Effector CD8-positive, alpha-beta T cell (primary cell): ENCODE measurements around the gene XG.
"Not testable (repeated sequence)": the region's sequence is repeated elsewhere in the genome, so short reads cannot be mapped to it uniquely, and the experiment has no call there.

ENCODE experiments used
- DNase-seq: peaks from one replicate; lab custom pipeline; 2025; lab: John Stamatoyannopoulos, UW

XG gene

DNA sequence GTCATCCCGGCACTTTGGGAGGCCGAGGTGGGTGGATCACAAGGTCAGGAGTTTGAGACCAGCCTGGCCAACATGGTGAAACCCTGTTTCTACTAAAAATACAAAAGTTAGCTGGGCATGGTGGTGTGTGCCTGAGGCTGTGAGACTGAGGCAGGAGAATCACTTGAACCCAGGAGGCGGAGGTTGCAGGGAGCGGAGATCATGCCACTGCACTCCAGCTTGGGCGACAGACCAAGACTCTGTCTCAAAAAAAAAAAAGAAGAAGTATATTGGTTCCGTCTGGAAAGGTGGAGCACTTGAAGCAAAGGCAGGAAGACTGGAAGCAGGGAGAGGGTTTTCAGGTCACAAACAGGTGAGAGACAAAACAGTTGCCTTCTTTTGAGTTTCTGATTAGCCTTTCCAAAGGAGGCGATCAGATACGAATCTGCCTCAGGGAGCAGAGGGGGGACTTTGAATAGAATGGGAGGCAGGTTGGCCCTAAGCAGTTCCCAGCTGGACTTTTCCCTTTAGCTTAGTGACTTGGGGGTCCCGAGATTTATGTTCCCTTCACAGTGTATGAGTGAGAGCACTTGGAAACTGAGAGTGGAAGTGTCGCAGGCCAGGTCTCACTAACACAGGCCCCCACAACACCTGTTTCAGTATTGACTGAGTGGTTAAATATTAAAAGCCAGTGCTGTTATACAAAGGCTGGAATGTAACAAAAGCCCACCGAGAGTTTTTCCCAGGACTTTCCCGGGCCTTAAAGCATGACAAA is 28.8 kb downstream of the XG start:
- DNase-seq = not testable (repeated sequence)

DNA sequence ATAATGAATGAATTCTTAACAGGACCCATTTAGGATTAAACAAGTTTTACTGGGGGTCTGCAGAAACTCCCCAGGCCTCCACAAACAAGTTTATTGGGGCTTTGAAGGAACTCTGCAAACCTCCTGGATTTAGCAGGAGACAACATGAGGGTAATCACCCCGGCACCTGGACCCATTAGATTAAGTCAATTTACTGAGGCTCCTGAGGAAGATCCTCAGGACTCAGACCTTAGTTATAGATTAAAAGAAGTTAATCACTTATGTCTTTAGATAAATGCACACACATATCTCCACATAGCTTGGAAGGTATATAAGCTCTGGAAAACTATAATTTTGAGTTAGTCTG is 29.4 kb downstream of the XG start:
- no peak for DNase-seq

DNA sequence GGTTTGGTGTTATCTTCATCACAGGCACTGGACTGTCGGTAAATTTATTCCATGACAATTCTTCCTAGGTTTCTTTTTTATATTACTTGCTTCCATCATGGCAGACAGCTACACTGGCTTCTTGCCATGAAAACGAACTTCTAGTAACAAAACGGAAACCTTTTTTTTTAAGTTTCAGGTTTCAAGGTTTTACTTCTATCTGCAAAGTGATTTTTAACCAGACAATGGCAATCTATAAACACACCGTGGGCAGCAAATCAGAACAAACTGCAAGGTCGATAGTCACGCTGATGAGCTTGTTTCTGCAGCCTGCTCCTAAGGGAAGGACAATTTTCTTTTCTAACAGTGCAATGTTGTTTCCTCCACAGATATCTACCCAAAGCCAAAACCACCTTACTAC is 29.9 kb downstream of the XG start:
- DNase-seq = no peak

DNA sequence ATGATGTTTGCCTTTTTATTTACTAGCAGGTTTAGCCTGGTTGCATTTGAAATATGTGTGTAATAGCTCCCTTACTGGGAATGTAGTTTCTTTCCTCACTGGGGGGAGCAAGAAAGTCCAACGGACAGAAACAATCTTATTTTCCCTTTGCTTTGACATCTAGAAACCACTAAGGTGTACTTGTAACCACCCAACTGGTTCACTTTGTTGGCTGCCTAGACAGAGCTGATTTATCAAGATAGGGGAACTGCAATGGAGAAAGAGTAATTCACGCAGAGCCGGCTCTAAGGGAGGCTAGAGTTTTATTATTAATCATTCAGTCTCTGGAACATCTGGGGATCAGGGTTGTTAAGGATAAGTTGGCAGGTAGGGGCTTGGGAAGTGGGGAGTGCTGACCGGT is 30.3 kb downstream of the XG start:
- no peak for DNase-seq

DNA sequence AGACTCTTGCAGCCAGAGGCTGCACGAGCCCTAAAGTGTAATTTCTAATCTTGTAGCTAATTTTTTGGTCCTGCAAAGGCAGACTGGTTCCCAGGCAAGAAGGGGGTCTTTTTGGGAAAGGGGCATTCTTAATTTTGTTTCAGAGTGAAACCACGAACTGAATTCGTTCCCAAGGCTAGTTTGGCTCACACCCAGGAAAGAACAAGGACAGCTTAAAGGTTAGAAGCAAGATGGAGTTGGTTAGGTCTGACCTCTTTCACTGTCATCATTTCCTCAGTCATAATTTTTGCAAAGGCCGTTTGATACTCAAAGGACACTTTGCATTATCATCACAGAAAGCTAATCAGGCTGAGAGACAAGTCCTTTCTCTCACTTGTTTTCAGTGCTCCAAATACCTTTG is 30.9 kb downstream of the XG start:
- DNase-seq = no peak

DNA sequence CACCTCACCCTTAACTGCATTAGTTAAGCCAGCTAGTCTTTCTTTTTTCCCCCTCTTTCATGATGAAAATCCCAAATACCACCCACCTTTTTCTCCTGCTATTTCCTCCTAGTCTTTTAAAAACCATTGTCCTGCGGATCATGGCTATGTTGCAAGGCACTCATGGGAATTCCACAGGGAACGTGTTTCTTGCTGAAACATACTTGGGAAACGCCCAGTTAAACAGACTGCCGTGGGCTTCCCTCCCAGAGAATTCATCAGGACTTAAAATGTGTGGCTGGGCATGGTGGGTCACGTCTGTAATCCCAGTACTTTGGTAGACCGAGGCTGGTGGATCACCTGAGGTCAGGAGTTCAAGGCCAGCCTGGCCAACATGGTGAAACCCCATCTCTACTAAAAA is 32.2 kb downstream of the XG start:
- DNase-seq = no peak

DNA sequence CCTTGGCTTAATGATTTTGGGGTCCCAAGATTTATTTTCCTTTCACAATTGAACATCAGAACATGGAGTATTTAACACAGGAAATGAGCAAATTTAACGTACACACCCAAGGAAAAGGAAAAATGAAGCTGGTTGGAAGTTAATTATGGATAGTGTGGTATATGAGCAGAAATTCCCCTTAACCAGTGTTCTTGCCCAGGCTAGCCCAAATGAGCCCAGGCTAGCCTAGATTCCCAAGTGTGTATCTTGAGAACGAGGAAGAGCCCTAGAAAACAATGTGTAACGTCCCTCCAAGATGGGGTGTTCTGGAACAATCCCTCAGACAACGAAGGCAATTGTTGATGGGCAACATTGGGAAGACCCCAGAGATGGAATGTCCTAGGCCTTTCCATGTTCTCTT is 33.7 kb downstream of the XG start:
- no peak for DNase-seq

DNA sequence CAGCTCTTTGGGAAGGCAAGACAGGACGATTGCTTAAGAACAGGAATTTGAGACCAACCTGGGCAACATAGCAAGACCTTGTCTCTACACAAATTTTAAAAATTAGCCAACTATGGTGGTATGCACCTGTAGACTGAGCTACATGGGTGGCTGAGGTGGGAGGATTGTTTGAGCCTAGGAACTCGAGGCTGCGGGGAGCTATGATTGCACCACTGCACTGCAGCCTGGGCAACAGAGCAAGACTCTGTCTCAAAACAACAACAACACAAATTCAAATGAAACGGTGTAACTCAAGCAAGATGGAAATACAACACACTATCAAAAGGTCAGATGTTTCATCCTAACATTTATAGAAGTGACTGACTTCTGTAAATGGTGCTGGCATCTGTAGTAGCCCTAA is 37.1 kb downstream of the XG start:
- no peak for DNase-seq

DNA sequence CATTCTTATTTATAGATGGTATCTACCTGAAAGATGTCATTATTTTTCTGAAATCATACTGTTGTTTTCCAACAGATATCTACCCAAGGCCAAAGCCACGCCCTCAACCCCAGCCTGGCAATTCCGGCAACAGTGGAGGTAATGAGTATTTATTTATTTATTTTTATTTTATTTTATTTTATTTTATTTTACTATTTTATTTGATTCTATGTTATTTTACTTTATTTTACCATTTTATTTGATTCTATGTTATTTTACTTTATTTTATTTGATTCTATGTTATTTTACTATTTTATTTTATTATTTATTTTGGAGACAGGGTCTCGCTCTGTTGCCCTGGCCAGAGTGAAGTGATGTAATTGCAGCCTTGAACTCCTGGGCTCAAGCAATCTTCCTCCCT is 37.7 kb downstream of the XG start:
- DNase-seq = no peak

DNA sequence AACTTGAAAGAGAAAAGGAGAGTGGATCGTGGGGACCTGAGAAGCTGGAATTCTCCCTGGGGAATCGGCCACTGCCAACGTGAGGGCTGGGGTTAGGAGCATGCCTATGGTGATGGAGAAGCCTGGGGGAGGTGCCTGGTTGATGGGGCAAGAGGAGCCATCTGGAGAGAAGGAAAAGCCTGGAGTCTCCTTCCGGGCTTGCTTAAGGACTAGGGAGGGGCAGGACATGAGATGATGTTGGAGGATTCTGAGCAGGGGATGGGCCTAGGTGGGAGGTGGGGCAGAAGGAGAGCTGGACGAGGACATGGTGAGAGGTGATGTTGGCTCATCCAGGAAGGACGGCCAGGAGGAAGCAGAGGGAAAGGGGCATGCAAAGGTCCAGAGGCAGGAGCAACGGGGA is 41.9 kb downstream of the XG start:
- no peak for DNase-seq

DNA sequence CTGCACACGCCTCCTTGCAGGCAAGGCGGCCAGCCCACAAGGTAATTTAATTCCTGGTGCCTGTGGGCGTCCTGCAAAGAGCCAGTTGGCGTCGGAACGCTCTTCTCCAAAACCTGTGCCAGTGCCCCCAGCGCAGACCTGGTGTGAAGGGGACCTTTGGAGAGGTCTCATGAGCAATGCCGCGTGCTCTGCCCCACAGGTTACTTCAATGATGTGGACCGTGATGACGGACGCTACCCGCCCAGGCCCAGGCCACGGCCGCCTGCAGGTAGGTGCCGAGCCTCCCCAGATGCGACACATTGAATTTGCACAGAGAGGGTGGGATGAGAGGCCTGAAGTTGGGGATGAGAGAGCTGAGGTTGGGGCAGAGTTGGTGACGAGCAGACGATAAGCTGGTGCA is 42.5 kb downstream of the XG start:
- no peak for DNase-seq

DNA sequence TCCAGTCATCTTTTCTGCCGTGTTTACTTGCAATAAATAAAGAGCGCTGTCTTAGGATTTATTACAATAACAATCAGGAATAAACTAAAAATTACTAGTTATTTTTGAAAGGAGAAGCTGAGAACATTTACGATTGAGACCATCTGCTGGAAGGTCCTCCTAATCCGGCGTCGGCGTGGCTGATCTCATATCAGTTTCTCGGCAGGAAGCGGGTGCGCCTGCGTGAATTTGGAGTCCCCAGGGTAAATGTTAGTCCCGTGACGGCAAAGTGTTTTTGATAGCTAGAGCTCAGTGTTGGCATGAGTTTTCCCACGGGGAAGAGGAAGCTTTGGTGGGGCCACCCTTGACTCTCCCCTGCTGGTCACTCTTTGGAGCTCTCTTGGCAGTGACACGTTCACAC is 45.0 kb downstream of the XG start:
- not testable (repeated sequence) for DNase-seq

DNA sequence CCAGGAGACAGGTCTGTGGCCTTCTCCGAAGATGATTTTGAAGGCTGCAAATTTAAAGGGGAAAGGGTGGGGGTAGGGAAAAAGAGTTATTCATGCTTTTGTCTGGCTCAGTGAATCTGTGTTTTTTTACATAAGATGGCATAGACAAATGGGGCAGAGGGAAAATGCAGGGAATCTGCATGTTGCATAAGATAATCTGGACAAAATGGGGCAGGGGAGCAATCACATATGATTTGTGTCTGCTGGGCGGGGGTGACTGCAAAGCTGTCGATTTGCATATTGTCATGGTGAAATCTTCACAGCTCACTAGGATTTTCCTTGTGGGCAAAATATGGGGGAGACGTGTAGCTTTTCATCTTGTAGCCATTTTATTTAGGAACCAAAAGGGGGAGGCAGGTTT is 47.5 kb downstream of the XG start:
- no peak for DNase-seq

DNA sequence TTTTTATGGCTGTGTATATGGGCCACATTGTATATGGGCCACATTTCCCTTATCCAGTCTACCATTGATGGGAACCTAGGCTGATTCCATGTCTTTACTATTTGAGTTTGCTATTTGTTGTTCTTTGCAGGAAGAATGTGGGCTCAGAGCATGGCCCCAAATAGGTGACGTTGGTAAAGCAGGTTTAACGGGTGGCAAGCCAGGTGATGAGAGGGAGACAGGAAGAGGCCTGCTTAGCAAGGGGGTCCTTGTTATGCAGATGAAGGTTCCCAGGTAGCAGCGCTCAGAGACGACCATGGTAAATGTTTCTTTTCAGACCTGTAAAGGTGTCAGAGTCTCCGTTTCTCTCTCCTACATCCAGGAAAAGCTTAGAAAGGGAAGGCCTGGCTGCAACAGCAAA is 48.1 kb downstream of the XG start:
- not testable (repeated sequence) for DNase-seq

DNA sequence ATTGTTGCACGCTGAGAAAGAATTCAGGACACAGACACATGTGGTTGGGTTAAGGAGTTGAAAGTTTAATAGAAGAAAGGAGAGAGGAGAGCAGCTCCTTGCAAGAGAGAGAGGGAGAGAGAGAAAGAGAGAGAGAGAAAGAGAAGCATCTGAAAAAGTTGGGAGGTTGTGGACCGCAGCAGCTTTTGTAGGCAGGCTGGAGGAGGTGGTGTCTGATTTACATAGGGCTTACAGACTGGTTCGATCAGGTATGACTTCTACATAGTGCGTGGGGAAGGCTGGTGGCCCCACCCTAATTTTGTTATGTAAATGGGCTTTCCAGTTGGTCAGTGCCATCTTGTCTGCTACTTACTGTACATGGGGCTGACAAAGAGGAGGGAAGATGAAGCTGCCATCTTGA is 49.4 kb downstream of the XG start:
- DNase-seq = no peak

DNA sequence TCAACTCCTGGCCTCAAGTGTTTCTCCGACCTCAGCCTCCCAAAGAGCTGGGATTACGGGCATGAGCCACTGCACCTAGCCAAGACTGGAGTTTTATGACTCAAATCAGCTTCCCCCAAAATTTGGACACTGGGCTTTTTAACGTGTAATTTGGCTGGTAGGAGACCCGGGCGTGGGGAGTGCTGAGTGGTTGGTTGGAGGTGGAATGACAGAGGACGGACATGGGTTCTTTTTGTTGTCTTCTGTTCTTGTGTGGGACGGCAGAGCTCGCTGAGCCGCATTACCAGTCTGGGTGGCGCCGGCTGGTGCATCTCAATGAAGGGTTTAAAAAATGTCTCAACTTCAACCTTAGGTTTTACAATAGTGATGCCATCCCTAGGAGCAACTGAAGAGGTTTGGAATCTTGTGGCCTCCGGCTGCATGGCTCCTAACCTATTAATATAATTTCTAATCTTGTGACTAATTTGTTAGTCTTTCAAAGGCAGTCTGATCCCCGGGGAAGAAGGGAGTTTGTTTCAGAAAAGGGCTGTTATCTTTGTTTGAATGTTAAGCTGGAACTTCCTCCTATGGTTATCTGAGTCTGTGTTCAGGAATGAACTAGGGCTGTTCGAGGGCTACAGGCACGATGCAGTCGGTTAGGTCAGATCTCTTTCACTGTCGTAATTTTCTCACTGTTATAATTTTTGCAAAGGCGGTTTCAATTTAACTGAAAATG is 50.7 kb downstream of the XG start:
- not testable (repeated sequence) for DNase-seq

DNA sequence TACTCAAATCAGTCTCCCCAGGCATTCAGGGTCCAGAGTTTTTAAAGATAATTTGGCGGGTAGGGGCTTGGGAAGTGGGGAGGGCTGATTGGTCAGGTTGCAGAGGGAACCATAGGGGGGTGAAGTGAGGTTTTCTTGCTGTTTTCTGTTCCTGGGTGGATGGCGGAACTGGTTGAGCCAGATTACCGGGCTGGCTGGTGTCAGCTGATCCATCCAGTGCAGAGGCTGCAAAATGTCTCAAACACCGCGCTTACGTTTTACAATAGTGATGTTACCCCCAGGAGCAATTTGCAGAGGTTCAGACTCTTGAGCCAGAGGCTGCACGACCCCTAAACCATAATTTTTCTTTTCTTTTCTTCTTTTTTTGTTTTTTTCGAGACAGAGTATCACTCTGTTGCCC is 51.6 kb downstream of the XG start:
- DNase-seq = not testable (repeated sequence)

DNA sequence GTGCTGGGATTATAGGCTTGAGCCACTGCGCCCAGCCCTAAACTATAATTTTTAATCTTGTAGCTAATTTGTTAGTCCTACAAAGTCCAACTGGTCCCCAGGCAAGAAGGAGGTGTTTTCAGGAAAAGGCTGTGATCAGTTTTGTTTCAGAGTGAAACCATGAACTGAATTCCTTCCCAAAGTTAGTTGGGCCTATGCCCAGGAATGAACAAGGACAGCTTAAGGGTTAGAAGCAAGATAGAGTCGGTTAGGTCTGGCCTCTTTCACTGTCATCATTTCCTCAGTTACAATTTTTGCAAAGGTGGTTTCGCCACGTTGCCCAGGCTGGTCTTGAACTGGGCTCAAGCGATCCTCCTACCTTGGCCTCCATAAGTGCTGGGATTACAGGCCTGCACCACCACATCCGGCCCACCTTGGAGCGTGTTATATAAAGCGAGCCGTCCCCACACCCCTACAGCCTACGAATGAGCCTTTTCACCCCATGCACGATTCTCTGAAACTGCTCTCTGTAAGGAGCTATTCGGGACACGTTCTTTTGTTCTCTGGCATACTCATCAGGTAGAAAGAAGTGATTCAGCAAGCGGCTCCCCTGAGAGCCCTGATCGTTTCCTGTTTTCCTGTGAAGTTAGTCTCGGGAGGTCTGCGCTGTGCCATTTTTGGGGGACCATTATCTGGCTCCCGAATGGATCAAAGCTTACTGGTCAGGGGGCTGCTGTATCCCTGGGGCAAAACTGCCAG is 52.4 kb downstream of the XG start:
- DNase-seq = not testable (repeated sequence)

DNA sequence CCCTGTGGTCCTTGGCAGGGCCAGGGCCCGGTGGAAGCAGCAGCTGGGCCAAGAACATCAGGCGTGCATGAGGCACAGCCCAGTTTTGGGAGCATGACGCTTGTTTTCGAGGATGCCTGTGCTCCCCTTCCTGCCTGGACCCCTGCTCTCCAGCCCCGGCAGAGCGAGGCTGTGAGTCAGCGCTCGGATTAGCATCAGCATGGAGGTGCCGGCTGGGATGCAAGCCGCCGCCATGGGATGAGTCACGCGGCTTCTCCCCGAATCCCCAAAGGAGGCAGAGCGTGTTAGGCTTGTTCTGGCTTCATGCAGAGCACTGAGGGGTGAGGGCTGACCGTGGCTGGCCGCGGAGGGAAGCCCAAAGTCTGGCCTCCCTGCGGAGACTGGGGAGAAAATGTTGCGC is 53.0 kb downstream of the XG start:
- not testable (repeated sequence) for DNase-seq

DNA sequence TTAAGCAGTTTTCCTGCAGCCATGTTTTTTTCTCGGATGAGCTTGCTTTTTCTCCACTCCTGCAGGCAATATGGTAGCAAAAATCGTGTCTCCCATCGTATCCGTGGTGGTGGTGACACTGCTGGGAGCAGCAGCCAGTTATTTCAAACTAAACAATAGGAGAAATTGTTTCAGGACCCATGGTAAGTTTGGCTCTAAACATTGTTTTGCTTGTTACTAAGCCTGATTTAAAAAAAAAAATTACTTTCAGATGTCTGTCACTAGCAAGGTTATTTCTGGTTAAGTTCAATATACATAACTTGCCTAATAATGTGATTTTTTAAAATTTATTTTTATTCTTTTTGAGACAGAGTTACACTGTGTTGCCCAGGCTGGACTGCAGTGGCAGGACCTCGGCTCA is 59.4 kb downstream of the XG start:
- DNase-seq = no peak

DNA sequence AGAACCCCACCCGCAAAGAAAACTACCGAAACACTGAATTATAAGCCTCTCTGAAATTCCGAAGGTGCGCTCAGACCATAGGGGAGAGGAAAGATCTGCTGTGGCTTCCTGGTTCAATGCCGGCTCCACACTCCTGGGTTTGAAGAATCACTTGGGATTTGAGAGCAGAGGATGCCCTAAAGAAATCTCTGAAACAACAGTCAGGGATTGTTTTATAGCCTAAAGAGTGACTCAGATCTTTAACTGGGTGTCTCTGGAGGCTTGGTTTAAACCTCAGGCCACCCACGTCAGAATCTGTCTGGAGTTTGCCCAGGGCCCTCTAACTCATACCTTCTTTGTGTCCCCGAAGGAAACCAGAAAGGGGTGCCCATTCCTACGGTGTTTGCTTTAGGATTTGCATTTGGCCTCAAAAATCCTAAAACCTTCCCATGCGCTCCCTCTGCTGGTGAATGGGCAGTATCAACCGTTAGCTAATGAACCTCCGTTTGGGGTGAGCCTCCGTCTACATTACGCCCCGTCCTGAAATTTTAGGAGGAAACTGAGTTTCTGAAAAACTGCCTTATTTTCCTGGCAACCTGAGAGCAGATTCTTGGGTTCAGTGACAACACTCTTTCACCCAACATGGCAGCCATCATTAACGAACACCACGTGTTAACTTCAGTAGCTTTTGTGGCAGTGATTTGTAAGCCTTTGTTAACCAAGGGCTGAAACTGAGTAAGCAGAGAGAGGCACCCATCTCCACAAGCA is 60.5 kb downstream of the XG start:
- DNase-seq = peak; percentile 4

DNA sequence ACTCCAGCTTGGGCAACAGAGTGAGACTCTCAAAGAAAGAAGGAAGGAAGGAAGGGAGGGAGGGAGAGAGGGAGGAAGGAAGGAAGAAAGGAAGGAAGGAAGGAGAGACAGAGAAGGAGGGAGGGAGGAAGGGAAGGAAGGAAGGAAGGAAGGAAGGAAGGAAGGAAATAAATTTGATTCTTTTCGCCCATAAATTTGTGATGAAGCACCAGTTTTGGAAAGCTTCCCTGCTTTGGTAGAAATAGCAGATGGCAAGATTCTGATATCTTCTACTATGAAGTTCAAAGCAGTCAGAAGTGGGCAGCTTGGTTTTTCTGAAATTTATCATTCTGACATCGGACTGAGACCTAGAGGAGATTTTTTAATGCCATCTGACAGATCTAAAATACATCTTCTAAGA is 65.2 kb downstream of the XG start:
- DNase-seq = no peak
